ENCODE measurements around the gene KCNMA1.
"Not testable (repeated sequence)": the region's sequence is repeated elsewhere in the genome, so short reads cannot be mapped to it uniquely, and the experiment has no call there.

KCNMA1 gene

DNA sequence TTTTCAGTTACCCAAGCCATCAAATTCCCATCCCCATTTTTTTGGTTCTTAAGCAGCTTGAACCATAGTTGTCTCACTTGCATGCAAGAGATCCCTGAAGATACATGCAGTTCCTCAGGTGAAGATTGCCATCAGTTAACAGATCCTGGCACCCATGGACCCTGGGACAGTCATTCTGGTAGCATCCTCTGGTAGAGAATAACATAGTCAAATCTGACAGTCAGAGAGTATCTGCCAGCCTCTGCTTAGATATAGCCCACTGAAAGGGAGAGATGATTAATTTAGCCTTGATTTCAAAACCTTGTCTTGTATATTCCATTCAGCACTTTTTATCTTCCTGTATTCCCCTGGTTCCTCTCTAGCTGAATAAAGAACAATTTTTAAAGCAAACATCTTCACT is 280.4 kb downstream of the KCNMA1 start:
- no peak for DNase-seq

DNA sequence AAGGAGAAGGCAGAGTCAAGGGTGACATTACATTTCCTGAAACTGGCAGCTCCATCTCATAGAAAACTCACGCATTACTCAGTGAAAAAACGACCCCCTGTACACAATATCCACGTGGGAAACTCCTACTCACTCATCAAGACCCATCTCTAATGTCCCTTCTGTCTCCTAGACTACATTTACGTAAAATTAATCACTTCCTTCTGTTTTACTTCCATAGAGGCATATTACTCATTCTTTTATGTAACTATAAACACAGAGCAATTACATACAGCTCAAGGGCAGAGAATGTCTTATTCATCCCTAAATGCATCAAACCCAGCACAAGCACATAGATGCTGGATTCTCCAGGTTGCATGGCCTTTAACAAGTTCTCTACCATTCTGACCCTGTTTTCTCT is 281.8 kb downstream of the KCNMA1 start:
- no peak for DNase-seq

DNA sequence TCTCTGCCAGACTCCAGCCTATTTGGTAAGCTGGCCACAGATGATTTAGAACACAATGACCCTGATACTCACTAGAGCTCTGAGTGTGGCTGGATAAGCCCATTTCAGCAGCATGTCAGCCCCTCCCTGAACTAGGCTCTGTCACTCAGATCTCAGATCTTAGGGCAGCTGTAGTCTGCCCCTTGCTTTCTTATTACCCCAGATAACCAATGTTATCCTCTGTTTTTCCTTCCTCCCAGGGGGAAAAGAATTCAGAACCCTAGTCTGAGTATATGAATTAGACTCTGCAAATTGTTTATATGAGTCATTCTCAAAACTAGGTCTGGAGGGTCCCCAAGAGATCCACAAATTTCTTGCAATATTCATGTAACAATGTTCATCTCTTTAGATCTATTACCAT is 286.2 kb downstream of the KCNMA1 start:
- DNase-seq, result no peak

- no peak for DNase-seq
Observed at GRCh38 chr10:77350711-77351119, 286.9 kb downstream of the KCNMA1 start.

GRCh38 chr10:77350134-77350533 is 287.5 kb downstream of the KCNMA1 start:
- DNase-seq, result no peak

DNA sequence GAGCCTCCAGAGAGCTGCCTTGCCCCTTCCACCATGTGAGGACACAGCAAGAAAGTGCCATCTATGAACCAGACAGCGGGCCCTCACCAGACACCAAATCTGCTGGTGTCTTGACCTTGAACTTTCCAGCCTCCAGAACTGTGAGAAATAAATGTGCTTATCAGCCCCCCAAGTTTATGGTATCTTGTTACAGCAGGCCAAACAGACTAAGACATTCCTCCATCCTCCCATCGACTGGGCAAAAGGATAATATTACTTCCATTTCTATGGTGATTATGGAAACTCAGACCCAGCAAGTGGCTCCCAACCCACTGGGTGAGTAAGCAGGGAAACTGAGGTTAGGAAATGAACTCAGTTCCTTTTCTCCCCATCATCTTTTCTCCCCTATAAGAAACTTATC is 288.4 kb downstream of the KCNMA1 start:
- DNase-seq, result no peak

DNA sequence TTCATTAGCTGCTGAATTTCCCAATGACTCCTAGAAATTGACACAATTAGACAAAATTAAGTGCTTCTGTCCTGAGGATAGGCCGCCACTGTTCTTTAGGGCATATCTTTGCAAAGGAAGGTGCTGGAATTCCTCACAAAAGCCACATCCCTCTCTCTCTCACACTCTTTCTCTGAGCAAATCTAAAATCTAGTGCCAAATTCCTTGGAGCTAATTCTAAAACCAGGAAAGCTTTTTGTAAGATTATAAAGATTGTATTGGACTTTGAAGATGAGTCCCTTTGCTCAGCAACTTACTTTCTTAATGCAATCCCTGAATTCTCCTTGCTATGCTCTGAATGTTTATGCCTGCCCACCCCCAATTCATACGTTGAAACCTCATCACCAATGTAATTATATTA is 288.9 kb downstream of the KCNMA1 start:
- DNase-seq, result no peak

DNA sequence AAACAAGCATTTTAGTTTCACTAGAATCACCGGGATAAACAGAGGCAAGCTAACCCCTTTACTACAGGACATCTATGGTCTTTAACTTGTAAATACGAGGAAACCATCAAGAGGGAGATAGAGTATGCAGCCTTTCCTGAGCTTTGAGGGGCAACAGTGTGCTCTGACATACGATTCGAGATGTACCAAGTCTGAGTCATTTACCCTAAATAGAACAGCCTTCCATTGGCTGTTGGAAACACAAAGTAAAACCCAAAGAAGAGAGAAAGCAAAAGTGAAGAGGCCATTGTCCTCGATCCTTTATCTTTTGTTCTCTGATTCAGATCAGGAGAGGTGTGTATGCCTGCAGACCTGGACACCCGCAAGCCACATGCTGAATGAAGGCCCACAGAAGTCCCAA is 289.5 kb downstream of the KCNMA1 start:
- no peak for DNase-seq

- DNase-seq, result no peak
Observed at GRCh38 chr10:77347052-77347451, 290.6 kb downstream of the KCNMA1 start.

DNA sequence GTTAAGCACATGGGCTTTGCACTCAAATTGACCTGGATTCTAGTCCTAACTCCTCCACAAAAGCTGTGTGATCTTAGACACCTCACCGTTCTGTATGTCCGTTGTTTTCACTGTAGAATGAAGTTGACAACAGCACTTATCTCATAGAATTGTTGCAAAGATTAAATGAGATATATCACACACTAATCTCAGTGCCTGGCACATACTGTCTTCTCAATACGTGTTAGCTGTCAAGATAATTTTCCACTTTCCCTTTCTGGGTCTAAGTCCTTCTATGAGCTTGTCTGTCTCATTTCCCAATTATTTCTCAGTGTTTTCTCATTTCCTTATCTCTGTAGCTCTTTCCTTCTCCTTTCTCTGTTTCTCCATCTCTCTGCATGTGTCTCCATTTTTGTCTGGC is 296.6 kb downstream of the KCNMA1 start:
- no peak for DNase-seq

GRCh38 chr10:77339872-77340271 is 297.7 kb downstream of the KCNMA1 start:
- DNase-seq, result not testable (repeated sequence)

- DNase-seq, result no peak
Observed at GRCh38 chr10:77339166-77339565, 298.4 kb downstream of the KCNMA1 start.

GRCh38 chr10:77338143-77338542 is 299.5 kb downstream of the KCNMA1 start:
- DNase-seq, result no peak

GRCh38 chr10:77334501-77334900 is 303.1 kb downstream of the KCNMA1 start:
- no peak for DNase-seq

GRCh38 chr10:77333610-77334340 is 303.8 kb downstream of the KCNMA1 start:
- no peak for DNase-seq

DNA sequence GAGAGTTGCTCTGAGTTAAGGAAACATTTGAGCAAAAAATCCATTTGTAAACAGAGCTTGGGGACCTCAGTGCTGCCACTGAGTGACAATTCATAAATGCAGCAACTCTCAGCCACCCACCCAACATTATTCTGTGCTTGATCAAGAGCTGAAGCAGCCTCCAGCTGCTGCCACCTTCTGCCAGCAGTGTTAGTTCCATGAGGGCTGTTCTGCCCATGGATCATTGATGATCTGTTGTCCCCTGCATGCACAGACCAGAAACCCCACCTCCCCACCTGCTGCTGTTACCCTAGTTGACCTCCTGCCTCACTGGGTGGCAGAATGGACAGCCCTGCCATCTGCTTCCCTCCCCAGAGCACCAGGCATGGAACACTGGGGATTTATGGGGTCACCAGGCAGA is 305.4 kb downstream of the KCNMA1 start:
- DNase-seq, result no peak

- DNase-seq, result no peak
Observed at GRCh38 chr10:77328272-77328816, 309.3 kb downstream of the KCNMA1 start.

GRCh38 chr10:77325233-77325537 is 312.4 kb downstream of the KCNMA1 start:
- DNase-seq, result no peak

DNA sequence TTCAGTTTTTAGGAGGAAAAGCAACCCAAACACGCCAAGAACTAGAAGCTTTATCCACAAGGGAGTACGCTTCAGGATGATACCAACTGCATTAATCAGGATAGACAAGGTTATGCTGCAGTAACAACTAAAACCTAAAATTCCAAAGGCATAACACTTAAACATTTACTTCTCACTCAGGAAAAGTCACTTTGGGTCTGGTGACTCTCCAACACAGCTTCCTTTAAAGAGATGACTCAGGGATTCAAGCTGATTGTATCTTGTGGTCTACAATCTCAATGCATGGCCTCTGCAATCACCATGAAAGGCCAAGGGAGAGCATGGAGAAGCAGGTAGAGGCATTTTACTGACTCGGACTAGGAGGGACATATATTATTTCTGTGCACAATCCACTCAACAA is 315.8 kb downstream of the KCNMA1 start:
- DNase-seq, result no peak

DNA sequence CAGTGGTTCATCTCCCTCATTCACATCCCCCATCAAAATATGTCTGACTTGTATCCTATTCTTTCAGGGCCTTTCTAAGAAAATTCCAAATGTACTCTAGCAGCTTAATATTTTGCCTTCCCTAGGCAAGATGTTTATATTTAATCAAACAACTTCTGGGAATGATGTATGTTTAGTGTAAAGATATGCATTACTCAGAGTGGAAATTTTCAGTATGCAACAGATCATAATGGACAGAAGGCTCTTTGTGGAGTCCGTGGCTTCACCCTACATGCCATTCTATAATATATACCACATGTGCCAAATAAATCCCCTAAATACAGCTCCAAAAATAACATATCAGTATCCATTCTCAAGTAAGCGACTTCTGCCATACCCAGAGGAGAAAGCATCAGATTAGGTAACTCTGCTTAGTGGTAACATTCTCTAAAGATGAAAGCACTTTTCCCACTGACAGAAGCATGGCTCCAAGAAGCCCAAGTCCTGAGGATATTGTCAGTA is 316.6 kb downstream of the KCNMA1 start:
- DNase-seq, result no peak

GRCh38 chr10:77319557-77319956 is 318.1 kb downstream of the KCNMA1 start:
- no peak for DNase-seq

DNA sequence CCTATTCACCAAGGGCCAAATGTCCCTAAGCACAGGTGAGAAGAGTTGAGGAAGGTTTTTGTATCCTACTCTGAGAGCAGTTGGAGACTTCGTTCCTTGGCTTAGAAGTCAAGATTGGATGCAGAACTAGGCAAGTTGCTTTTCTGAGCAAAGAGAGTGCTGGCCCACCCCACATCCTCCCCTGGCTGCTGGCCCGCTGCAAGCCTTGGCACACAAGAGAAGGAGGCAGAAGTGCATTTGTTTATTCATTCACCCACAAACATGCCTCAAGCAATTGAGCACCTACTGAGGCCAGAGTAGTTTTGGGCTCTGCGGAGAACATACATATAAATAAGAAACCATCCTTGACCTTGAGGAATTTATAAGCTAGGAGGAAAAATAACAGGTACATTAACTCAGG is 318.9 kb downstream of the KCNMA1 start:
- DNase-seq, result no peak

DNA sequence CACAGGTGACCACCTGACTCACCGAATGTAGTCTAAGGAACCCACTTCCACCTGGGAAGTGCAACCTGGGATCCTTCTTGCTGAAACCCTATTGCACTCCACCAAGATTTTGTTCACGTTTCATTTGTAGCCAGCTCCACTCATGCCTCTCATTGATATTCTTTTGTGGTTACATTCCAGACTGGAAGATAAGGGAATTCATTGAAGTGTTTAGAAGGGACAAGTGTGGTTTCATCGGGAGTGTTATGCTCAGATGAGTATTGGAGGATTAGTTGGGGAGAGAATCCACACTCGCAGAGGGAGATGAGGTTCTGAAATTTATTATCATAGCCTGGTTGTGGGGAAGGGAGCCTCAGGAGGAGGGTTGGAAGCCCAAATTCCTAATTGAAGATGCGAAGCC is 320.4 kb downstream of the KCNMA1 start:
- DNase-seq, result no peak

GRCh38 chr10:77315496-77316129 is 322.0 kb downstream of the KCNMA1 start:
- DNase-seq, result no peak
